Lower lobe of right lung (tissue), 2 donors: ENCODE measurements around the gene OR2V1. TPM values are rescaled to one million over a fixed set of nuclear protein-coding genes. Genes with fewer than 3 reads are reported as not detected.
"Not testable (repeated sequence)": the region's sequence is repeated elsewhere in the genome, so short reads cannot be mapped to it uniquely, and the experiment has no call there.

ENCODE experiments used
- ATAC-seq, 2 donors: fragments of 200-7000 bp; cut with Tn5 transposase; one replicate each; pipeline ENCODE4 v1.9.1; 2020 to 2022; ENCODE audit warnings: mild to moderate bottlenecking in 2 of 2, moderate library complexity in 2 of 2
- DNase-seq: peaks from one replicate; pipeline ENCODE4 v3.0.0-alpha.2; 2020
- H3K27ac ChIP-seq: fragments of 200-600 bp; one replicate; pipeline ENCODE4 v1.8.0; 2022
- H3K27me3 ChIP-seq: fragments of 200-600 bp; one replicate; pipeline ENCODE4 v1.8.0; 2022; ENCODE audit warnings: low read depth
- H3K36me3 ChIP-seq: fragments of 200-600 bp; one replicate; pipeline ENCODE4 v1.8.0; 2022; ENCODE audit warnings: mild to moderate bottlenecking
- H3K4me1 ChIP-seq: fragments of 200-600 bp; one replicate; pipeline ENCODE4 v1.8.0; 2022
- H3K4me3 ChIP-seq: fragments of 200-600 bp; one replicate; pipeline ENCODE4 v1.8.0; 2022; ENCODE audit warnings: mild to moderate bottlenecking
- H3K9me3 ChIP-seq: fragments of 200-600 bp; one replicate; pipeline ENCODE4 v1.8.0; 2022
- CTCF ChIP-seq: fragments of 200-600 bp; IDR thresholded peaks from one replicate; pipeline ENCODE4 v1.8.0; 2022; ENCODE audit warnings: antibody characterized with exemption, mild to moderate bottlenecking
- intact Hi-C: fragments of 100-400 bp; cut with DNase I; formaldehyde crosslinking; loops from one replicate; pipeline ENCODE4 v1.11.0; 2022
- total RNA-seq: library from RNA; stranded (reverse); fragmentation: NEBNext Ultra II Directional; extraction: Animal tissue kit (Norgen Biotek cat#: 25700); gene quantifications from one replicate; pipeline ENCODE4 v1.2.1, GENCODE V29; 2021
- donor health status: DM: no; HTN: yes; CAD: no; lungs with severe emphysema.

The OR2V1 gene
- total RNA-seq, 1 donor from 2014 or later, result not detected

GRCh38 chr5:181100121-181100875 lies 30.7 kb downstream of the OR2V1 start:
- peak in 1 of 2 donors; percentile 9 for ATAC-seq
- H3K36me3 ChIP-seq, result no peaks in the 10 kb centered on the region
- intact Hi-C loops, result no loop called here
- H3K27ac ChIP-seq, result no peak overlapping the region
- peaks cover 32% of the 10 kb centered on the region for H3K27me3 ChIP-seq
- no peaks in the 10 kb centered on the region for H3K9me3 ChIP-seq
- no peak for DNase-seq
- H3K4me1 ChIP-seq, result no peaks in the 10 kb centered on the region
- no peak for TF ChIP-seq CTCF
- no peak overlapping the region for H3K4me3 ChIP-seq

GRCh38 chr5:181099602-181100086 lies 31.3 kb downstream of the OR2V1 start:
- Histone ChIP-seq H3K27me3 (peaks cover 26% of the 10 kb centered on the region), H3K27ac (no peak overlapping the region), H3K4me1 (no peaks in the 10 kb centered on the region), H3K9me3 (no peaks in the 10 kb centered on the region), H3K4me3 (no peak overlapping the region), H3K36me3 (no peaks in the 10 kb centered on the region)
- DNase-seq (no peak), ATAC-seq (no peak)
- TF ChIP-seq CTCF, result no peak
- intact Hi-C loops, result no loop called here

GRCh38 chr5:181098762-181099601 lies 32.0 kb downstream of the OR2V1 start:
- Histone ChIP-seq H3K4me3 (no peak overlapping the region), H3K9me3 (no peaks in the 10 kb centered on the region), H3K27ac (no peak overlapping the region), H3K27me3 (peaks cover 19% of the 10 kb centered on the region), H3K4me1 (no peaks in the 10 kb centered on the region), H3K36me3 (no peaks in the 10 kb centered on the region)
- no peak for TF ChIP-seq CTCF
- intact Hi-C loops, result no loop called here
- DNase-seq, result no peak
- no peak for ATAC-seq

- H3K9me3 ChIP-seq, H3K27ac ChIP-seq, intact Hi-C loops, H3K4me1 ChIP-seq, DNase-seq, H3K36me3 ChIP-seq, H3K4me3 ChIP-seq: not testable (repeated sequence)
- peaks cover 19% of the 10 kb centered on the region for H3K27me3 ChIP-seq
- peak; percentile 32 to 51 for ATAC-seq
Observed at GRCh38 chr5:181097759-181098491, 33.0 kb downstream of the OR2V1 start.

GRCh38 chr5:181097383-181097753 lies 33.6 kb downstream of the OR2V1 start:
- peak in 1 of 2 donors; percentile 26 for ATAC-seq
- intact Hi-C loops, result not testable (repeated sequence)

GRCh38 chr5:181096721-181097382 lies 34.1 kb downstream of the OR2V1 start:
- H3K4me1 ChIP-seq, intact Hi-C loops, H3K4me3 ChIP-seq, H3K27ac ChIP-seq, H3K36me3 ChIP-seq, ATAC-seq, H3K9me3 ChIP-seq, DNase-seq: not testable (repeated sequence)
- peaks cover 19% of the 10 kb centered on the region for H3K27me3 ChIP-seq

More at GRCh38 chr5:181097383-181097753, 33.6 kb downstream of the OR2V1 start:
- DNase-seq, H3K4me3 ChIP-seq, H3K9me3 ChIP-seq, H3K36me3 ChIP-seq, H3K27ac ChIP-seq, H3K4me1 ChIP-seq: not testable (repeated sequence)
- H3K27me3 ChIP-seq, result peaks cover 19% of the 10 kb centered on the region

GRCh38 chr5:181095162-181095561 lies 35.8 kb downstream of the OR2V1 start:
- H3K4me3 ChIP-seq, ATAC-seq, intact Hi-C loops, H3K4me1 ChIP-seq, H3K36me3 ChIP-seq, H3K9me3 ChIP-seq, H3K27ac ChIP-seq, DNase-seq: not testable (repeated sequence)
- peaks cover 15% of the 10 kb centered on the region for H3K27me3 ChIP-seq
